Umbilical cord (tissue), 2 donors: Measurements from ENCODE around the gene CORO7. TPM values are rescaled to one million over a fixed set of nuclear protein-coding genes. Genes with fewer than 3 reads are reported as not detected.

Experiments
- DNase-seq: peaks from one replicate; pipeline ENCODE4 v3.0.0-alpha.2; 2015; ENCODE audit warnings: low spot score
- total RNA-seq: library from RNA; depleted of rRNA; stranded (reverse); fragments of >200 nt; gene quantifications from one replicate; pipeline ENCODE4 v1.2.3, GENCODE V29; 2014; ENCODE audit warnings: low replicate concordance; ENCODE audit not compliant: insufficient read depth

The CORO7 gene
- total RNA-seq, 1 donor from 2014 or later: 53.2 TPM

- no peak for DNase-seq
Measured at GRCh38 chr16:4385066-4385788, 31.2 kb downstream of the CORO7 start.

GRCh38 chr16:4384509-4384942, 31.9 kb downstream of the CORO7 start:
- DNase-seq: peak; percentile 69

DNA sequence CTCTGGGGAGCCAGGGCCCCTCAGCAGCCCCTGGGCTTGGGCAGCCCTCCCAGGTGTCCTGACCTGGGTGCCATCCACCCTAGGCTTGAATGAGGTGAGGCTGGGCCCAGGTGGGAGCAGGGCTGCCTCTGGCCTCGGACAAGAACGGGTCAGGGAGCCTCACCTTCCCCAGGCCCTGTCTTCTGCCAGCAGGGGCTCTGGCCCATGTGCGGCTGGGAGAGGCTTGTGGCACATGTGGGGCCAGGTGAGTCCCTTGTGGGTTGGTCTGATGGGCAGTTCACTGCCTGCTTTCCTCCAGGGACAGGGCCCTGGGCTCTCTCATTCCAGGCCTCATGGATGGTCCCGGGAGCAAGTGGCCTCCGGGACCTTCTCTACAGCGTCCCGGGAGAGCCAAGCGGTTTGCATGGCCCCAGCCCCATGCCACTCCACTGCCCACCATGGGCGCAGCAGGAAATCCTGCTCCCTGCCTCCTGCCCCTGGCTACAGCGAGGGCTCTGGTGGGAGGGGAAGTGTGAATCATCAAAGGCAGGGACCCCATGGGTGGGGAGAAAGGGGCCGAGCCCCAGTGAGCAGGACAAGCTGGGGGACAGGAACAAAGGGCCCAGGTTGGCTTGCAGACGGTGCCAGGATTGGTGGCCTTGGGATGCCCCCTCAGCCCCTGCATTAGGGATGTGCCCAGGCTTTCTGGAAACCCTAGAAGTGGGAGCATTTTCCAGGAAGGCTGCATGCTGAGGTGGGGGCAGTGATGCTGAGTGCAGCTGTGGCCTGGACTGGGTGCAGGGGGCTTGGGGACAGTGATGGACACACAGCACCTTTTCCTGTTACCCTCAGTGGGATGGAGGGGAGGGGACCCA, 32.6 kb downstream of the CORO7 start:
- no peak for DNase-seq

DNA sequence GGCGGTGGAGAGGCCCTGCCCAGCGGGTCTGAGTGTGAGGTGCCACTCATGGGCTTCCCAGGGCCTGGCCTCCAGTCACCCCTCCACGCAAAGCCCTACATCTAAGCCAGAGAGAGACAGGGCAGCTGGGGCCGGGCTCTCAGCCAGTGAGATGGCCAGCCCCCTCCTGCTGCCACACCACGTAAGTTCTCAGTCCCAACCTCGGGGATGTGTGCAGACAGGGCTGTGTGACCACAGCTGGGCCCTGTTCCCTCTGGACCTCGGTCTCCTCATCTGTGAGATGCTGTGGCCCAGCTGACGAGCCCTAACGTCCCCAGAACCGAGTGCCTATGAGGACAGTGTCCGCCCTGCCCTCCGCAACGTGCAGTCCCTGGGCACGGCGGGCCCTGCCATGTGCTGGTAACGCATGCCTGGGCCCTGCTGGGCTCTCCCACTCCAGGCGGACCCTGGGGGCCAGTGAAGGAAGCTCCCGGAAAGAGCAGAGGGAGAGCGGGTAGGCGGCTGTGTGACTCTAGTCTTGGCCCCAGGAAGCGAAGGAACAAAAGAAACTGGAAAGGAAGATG, 33.5 kb downstream of the CORO7 start:
- DNase-seq: no peak

- no peak for DNase-seq
Measured at GRCh38 chr16:4381935-4382794, 34.2 kb downstream of the CORO7 start.

- no peak for DNase-seq
Measured at GRCh38 chr16:4381072-4381934, 35.1 kb downstream of the CORO7 start.

- DNase-seq: no peak
Measured at GRCh38 chr16:4380119-4381063, 36.0 kb downstream of the CORO7 start.

DNA sequence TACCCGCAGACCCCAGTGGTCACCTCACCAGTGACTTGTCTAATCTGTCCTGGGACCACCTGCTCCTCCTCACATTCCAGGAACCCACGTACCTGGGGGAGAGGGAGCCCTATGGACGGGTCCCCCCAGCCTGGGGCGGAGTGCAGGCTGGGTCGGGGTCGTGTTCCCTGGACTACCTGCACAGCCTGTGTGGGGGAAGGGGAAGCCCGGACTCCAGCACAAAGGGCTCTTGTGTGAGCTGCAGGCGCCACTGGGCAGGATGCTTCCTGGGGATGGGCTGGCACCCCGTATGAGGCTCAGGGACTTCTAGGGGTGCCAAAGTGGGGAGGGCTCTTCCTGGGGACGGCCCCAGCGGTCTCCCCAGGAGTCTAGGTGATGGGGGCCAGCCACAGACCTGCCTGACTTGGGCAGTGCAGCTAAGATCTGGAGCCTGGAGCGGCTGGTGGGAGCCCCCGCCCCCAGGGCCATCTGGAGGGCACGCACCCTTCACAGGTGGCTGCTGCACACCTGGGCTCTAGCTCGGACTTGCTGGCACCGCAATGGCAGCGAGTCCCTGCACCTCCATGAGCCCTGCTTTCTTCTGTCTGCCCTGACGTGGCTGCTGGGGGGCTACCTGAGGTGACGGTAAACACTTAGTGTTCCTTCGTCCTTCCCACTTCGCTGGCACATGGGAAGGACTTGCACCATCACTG, 37.3 kb downstream of the CORO7 start:
- no peak for DNase-seq

DNA sequence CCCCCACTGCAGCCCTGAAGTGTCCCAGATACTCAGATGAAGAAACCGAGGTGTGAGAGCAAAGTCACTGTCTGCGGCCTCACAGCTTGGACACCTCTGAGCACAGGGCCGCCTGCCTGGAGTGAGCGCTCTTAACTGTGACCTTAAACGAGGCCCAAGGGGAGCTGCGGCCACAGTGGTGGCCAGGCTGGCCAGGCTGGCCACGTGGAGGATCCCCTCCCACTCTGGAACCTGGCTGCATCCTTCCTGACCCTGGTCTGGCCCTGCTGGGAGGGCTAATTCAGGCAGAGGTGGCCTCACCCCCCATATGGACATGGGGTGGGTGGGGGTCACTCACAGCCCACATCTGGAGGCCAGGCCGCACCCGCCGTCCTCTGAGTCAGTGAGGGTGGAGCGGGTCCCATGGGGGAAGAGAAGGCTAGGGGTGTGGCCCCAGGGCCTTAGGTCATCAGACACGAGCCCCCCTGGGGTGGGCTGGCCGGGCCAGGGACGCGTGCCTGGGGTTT, 38.2 kb downstream of the CORO7 start:
- DNase-seq: no peak

DNA sequence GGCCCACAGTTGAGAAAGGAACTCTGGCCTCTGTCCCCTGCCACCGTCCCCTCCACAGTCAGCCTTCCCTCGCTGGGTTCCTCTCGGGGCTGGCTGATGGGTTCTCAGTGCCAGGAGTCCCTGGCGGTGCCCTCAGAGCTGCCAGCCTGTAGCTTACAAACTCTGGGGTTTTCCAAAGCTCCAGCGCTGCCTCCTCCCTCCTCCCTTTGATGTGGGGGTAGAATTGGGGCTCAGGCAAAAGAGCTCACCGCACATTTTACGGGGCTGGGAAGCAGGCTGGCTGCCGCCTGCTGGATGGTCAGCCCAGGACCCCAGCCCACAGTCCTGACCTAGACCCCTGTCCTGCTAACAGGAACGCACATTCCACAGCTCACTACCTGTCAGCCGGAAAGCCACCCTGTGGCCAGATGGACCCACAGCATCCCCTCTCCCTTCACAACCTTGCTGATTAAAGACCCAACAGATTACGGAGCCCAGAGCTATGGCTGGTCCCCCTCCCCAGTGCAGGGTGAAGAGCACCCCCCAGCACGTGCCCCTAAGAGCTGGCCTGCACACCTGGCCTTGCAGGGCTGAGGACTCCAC, 38.7 kb downstream of the CORO7 start:
- DNase-seq: no peak

- no peak for DNase-seq
Measured at GRCh38 chr16:4376893-4377572, 39.4 kb downstream of the CORO7 start.

DNA sequence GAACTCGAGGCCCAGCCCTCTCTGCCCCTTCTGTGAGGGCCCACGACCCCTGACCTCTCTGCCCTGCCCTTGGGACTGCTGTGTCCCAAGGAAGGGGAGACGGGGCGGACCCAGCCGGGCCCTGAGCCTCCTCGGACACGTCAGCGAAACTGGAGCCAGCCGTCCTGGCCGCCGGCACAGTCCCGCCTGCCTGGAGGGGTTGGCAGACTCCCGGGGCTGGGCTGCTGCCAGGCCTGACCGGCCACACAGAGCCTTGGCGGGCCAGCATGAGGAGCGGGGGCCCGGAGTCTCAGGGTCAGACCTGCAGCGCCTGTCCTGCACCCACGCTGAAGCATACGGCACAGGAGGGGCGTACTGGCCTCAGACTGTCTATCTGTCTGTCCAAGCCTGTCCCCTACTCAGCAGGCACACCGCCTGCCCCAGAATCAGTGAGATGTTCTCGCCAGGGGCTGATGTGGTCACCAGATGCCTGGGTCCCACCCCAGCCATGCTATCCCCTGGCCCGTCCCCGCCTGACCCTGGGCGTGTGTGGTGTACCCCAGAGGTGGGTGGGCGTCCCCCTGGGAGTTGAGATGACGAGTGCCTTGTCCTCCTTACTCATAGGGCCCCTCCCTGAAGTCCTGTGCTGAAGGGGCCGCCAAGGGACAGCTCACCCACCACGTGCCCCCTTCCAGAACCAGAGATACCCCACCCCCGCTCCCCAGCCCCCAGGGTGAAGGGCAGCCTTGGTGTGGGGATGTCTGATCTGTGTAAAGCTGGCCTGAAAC, 40.1 kb downstream of the CORO7 start:
- peak; percentile 86 for DNase-seq

DNA sequence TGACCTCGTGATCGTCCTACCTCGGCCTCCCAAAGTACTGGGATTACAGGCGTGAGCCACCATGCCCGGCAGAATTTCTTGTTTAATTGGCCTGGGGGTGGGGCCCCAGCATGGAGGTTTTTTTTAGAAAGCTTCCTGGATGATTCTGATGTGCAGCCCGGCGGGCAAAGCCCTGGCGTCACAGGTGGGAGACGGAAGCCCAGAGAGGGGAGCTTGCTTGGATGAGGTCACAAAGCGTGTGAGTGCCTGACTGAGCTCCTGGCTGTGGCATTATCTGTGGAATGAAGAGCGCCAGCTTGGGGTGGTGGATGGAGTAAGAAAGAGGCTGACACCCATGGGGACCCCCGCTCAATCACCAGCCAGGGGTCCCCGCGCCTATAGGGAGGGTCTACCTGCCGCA, 40.7 kb downstream of the CORO7 start:
- no peak for DNase-seq

- peak; percentile 96 for DNase-seq
Measured at GRCh38 chr16:4373909-4374742, 42.3 kb downstream of the CORO7 start.

- DNase-seq: no peak
Measured at GRCh38 chr16:4373356-4373908, 43.0 kb downstream of the CORO7 start.
